Measurements from ENCODE around the gene KANSL3. TPM values are rescaled to one million over a fixed set of nuclear protein-coding genes. Genes with fewer than 3 reads are reported as not detected.

The KANSL3 gene
- total and polyA plus RNA-seq, 4 experiments from 2014 or later = 13.3 to 69.7 (median 40.2) TPM

- ChIA-PET CTCF (ENCODE audit: partially characterized antibody) (interaction anchor here (0.5 to 1.3 kb wide), 3 partner anchors 9 to 246 kb away, joined by 3 to 4 read pairs (median 3); no protein-coding TSS in a partner anchor), POLR2A (ENCODE audit: partially characterized antibody) (interaction anchor here (13.6 kb wide), 1 partner anchor 12 kb away, joined by 320 read pairs; the partner anchor contains the start of gene ARID5A)
- H3K4me3 ChIP-seq (ENCODE audit: low read length in 2 of 2) = peak overlapping the region in 1 of 2 donors; percentile 13
- Mint-ChIP-seq H3K27ac (peak overlapping the region; percentile 44 to 92 (median 78)), H3K4me1 (peaks cover 41 to 66% (median 54%) of the 10 kb centered on the region in 4 donors), H3K36me3 (peaks cover 31 to 61% of the 10 kb centered on the region in 2 donors), H3K4me3 (peak overlapping the region in 7 of 8 donors; percentile 57 to 76 (median 67)), H3K27me3 (no peaks in the 10 kb centered on the region), H3K9me3 (no peaks in the 10 kb centered on the region)
- intact Hi-C loops (cut with micrococcal nuclease) = no loop called here
- H3K4me1 ChIP-seq (ENCODE audit: insufficient read depth, low read length) = peaks cover 67% of the 10 kb centered on the region
- DNase-seq = peak in 2 of 5 donors; percentile 29 to 47
- no peaks in the 10 kb centered on the region for H3K9me3 ChIP-seq (ENCODE audit: control insufficient read depth in 1 of 2, low read length in 2 of 2)
- H3K27me3 ChIP-seq (ENCODE audit: insufficient read depth, low read length) = no peaks in the 10 kb centered on the region
- H3K36me3 ChIP-seq (ENCODE audit: insufficient read depth, low read length) = peaks cover 44% of the 10 kb centered on the region
- H3K27ac ChIP-seq (ENCODE audit: low read depth, low read length) = peak overlapping the region; percentile 1
Observed at GRCh38 chr2:96546321-96546720, 91.8 kb downstream of the KANSL3 start.

Other genes starting within 250 kb of the KANSL3 start
- under 1 TPM in 1 of 2 experiments, not detected in 1; 0.22 TPM for gene NEURL3, start 133.0 kb downstream of the KANSL3 start, total RNA-seq
- not detected for gene NEURL3, start 133.0 kb downstream of the KANSL3 start, polyA plus RNA-seq
- gene ARID5A, start 101.6 kb downstream of the KANSL3 start, total RNA-seq = 10 to 100 TPM; 80.0 to 83.8 TPM
- 10 to 100 TPM; 31.4 to 69.6 TPM for gene ARID5A, start 101.6 kb downstream of the KANSL3 start, polyA plus RNA-seq
- not detected for gene FER1L5, start 4.5 kb upstream of the KANSL3 start, total RNA-seq
- gene FER1L5, start 4.5 kb upstream of the KANSL3 start, polyA plus RNA-seq = not detected
- 10 to 100 TPM; 10.1 to 12.6 TPM for gene LMAN2L, start 101.8 kb upstream of the KANSL3 start, total RNA-seq
- gene LMAN2L, start 101.8 kb upstream of the KANSL3 start, polyA plus RNA-seq = 10 to 100 TPM; 21.3 to 22.4 TPM
- gene CNNM4, start 122.6 kb upstream of the KANSL3 start, total RNA-seq = 1 to 10 TPM; 6.7 to 7.2 TPM
- 1 to 10 TPM in 1 of 2 donors, under 1 TPM in 1; 0.94 to 5.3 TPM for gene CNNM4, start 122.6 kb upstream of the KANSL3 start, polyA plus RNA-seq
- 10 to 100 TPM; 55.1 to 57.4 TPM for gene CNNM3, start 178.0 kb upstream of the KANSL3 start, total RNA-seq
- 10 to 100 TPM in 1 of 2 donors, 1 to 10 TPM in 1; 3.7 to 13.2 TPM for gene CNNM3, start 178.0 kb upstream of the KANSL3 start, polyA plus RNA-seq
- 10 to 100 TPM; 19.4 to 19.7 TPM for gene ANKRD23, start 205.7 kb upstream of the KANSL3 start, total RNA-seq
- gene ANKRD23, start 205.7 kb upstream of the KANSL3 start, polyA plus RNA-seq = 1 to 10 TPM in 1 of 2 donors, not detected in 1; 1.5 TPM
- gene ANKRD39, start 219.7 kb upstream of the KANSL3 start, total RNA-seq = 10 to 100 TPM; 24.4 to 24.5 TPM
- gene ANKRD39, start 219.7 kb upstream of the KANSL3 start, polyA plus RNA-seq = 10 to 100 TPM; 18.7 to 42.5 TPM
- 10 to 100 TPM; 72.6 to 77.0 TPM for gene SEMA4C, start 231.8 kb upstream of the KANSL3 start, total RNA-seq
- 1 to 10 TPM; 2.3 to 8.1 TPM for gene SEMA4C, start 231.8 kb upstream of the KANSL3 start, polyA plus RNA-seq

Measured in CD4-positive, alpha-beta memory T cell (primary cell).